Right lobe of liver (tissue), 4 donors: ENCODE data around the gene DPYD.

Experiments
- CTCF ChIP-seq, 4 donors: fragments of 200-600 bp in 3 of 4; fragments of 450-650 bp in 1 of 4; IDR thresholded peaks; one replicate each; pipeline versions ENCODE4 v1.5.1 to v1.8.0; 2016 to 2022; ENCODE audit warnings: antibody characterized with exemption in 4 of 4, mild to moderate bottlenecking in 2 of 4
- POLR2A ChIP-seq: fragments of 450-650 bp; IDR thresholded peaks from one replicate; pipeline ENCODE4 v1.6.1; 2017; ENCODE audit warnings: antibody characterized with exemption, mild to moderate bottlenecking
- donor health status: DM: no; HTN: no; CAD: no.
- donor health status: DM: no; HTN: no; CAD: no.
- donor health status: DM: no; HTN: yes; CAD: no.

DNA sequence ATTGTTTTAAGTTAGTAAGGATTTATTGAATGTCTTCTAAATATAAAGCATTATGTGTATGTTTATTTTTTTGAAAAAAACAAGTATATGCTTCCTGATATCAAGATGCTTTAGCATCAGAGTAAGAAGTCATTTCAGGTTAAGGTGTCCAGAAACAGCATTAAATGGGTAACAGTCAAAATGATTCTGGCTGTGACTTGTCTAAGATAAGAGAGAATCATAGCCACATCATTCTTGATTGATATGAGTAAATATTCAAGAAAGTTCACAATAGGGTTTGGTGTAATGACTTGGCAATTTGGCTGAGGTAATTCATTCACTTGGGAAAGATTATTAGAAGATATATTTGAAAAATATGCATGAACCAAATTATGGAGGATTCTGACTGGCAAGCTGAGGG is 193.8 kb downstream of the DPYD start:
- no peak for TF ChIP-seq CTCF (IDR thresholded peaks at IDR 0.05)
- no peak for TF ChIP-seq POLR2A
